ENCODE results near the gene COL23A1.

The COL23A1 gene

DNA sequence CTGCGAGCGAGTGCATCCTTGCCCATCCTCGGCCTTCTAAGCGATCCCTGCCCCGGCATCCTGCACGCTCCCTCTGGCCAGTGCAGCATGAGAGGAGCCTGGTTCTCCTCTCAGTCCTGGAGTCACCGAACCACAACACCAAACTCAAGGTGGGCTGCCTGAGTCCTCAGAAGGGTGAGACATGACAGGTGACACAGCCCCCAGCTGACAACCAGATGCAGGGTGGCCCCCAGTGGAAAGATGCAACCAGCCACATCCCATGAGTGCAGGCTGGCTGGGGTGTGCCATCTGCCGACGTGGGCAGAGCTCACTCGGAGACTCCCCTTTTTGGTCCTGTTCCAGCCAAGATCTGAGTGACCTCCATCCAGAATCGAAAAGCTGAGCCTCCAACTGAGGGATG is 58.4 kb downstream of the COL23A1 start:
- no peak for DNase-seq

DNA sequence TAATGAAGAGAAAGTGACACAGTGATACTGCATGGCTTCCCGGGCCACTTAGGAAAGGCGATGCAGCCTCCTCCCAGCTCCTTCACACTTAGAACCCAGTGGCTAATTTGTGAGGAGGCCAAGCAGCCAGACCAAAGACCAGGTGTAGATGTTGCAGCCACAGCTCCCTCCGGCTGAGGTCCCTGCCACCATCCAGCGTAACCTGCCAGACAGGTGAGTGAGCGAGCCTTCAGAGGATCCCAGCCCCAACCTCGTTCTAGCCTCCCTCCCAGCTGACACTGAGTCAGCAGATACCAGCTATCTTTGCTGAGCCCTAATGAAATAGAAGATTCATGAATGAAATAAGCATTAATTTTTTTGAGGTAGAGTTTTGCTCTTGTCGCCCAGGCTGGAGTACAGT is 59.7 kb downstream of the COL23A1 start:
- no peak for DNase-seq

DNA sequence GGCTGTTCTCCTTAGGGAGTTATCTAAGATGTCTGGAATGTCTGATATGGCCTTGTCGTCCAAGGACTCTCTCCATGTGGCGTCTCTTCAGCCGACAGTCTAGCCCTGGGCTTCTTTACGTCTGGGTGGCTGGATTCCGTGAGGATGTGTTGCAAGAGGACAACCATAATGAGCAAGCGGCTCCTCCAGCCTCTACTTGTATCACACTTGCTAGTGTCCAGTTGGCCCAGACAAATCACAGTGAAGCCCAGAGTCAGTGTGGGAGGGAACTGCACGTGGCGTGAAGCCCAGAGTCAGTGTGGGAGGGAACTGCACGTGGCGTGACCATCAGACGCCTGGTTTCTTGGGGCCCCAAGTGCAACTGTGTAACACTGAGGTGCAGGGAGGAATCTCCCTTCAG is 61.1 kb downstream of the COL23A1 start:
- DNase-seq, result no peak

DNA sequence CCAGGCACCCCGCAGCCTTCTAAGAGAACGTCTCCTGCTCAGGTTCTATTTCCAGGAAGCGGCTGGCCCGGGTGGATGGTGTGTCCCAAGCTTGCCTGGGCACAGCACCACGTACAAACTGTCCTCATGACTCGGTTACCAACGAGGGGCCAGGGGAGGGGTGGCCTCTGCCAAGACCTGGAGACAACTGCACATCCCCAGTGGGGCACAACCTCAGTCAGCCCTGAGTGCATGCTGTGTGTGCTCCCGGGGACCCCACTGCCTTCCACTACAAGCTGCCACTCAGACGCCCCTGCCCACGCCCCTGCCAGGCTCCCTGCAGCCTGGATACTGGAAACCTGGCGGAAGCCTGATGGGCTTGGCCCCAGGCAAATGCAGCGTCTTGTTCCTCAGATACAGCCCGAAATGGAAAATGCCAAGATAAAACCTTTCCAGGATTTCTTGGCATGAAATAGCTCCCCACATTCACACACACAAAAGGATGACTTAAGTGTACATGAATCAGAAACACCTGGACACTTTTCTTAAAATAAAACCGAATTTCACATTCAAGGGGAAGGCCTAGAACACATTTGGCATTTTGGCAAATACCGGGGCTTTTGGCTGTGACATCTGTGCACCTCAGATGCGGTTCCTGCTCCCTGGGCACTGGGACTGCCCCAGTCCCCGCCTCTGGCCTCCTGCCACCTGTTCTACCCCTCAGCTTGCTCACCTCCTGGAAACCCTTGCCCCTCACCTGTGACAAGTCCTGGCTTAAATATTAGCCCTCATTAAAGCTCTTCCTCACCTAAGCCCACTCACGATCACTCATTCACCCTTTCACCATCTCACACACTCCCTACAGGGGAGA is 62.5 kb downstream of the COL23A1 start:
- peak in 2 of 14 donors; percentile 5 to 94 for DNase-seq

DNA sequence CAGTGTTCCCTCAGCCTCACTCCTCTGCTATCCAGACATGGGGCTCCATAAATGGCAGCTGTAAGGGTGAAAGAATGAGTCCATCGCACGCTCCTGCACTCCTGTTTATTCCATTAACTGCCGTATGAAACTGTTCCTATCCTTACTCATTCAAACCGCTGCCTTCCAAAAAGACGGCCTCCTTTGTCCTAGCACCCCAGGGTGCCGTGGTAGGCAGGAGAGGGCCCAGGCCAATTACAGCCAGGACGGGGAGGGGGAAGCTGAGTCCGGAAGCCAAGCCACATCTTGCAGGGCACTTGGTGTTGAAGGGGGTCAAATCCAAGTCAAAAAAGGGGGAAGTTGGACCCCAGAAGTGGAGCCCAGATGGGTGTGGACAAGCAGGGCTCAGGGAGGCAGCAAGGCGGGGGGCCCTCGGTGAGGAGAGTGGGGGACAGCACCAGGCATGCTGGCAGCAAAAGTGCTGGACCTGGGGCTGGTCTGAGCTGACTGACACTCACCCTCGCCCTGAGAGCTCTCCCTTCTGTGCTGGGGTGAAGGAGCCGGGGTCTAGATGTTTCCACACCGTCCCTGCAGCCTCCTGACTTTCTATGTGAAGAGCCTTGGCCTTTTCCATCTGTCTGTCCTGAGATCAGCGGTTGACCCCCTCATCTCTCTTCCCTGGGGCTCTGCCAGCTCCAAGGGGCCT is 63.3 kb downstream of the COL23A1 start:
- DNase-seq, result no peak

DNA sequence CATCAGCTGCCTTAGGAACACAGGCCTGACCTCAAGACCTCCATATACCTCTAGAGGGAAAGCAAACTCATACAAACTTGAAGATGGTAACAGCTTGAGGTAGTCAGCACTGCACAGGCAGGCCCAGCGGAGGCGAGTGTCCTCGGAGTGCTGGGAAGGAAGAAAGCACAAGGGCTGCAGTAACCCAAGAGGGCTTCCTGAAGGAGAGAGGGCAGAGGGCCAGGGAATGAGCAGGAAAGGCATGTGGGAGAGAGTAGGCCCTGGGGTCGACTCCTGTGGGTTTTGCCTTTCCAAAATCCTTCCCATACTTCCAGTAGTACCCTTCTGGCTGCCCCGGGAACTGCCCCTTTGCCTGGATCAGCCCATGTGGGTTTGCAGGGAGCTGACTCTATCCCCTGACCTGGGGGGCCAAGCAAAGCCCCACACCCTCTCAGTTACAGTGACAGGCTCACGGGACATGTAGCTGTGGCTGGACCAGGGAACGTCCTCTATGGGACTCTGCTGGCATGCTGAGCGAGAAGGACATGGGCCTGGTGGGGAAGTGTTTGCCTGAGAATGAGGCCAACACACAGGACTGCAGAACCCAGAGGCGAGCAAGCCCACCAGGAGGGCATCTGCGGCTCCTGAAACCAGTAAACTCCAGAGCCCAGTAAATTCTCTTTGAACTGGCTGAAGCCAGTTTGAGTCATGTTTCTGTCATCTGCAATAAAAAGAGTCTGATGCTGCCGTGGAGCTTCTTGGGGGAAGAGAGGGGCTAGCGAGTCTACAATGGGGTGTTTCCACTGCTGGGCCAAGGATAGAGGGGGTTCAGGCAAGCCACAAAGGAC is 64.1 kb downstream of the COL23A1 start:
- DNase-seq, result no peak

DNA sequence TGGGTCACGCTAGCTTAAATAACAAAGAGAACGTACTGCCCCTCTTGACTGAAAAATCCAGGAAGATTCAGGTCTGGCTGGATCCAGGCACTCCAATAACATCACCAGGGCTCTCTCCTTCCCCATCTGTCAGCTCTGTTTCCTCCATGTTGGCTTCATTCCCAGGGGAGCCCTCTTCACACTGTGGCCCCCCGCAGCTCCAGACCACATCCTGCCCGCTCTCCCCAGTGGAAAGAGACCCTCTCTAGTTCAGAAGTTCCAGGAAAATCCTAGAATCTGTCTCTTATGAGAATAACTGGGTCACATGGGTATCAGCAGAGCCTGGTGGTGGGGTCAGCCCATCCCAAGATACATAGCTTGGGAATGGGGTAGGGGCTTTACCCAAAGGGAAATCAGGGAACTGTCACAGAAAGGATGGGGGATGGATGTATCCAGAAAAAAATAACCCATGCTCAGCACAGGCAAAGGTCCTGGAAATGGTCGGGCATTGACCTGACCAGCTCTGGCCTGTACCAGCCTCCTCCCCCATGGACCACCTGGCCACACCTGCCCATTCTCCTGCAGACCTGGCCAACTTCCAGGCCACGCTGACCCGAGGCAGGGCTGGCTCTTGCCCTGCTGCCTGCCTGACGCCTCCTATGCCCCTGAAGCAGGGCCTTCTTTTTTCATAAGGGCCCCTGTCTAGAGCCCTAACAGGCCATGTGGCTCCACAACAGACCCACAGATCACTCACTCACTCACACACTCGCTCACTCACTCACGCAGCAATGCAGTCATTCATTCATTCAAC is 65.9 kb downstream of the COL23A1 start:
- no peak for DNase-seq

DNA sequence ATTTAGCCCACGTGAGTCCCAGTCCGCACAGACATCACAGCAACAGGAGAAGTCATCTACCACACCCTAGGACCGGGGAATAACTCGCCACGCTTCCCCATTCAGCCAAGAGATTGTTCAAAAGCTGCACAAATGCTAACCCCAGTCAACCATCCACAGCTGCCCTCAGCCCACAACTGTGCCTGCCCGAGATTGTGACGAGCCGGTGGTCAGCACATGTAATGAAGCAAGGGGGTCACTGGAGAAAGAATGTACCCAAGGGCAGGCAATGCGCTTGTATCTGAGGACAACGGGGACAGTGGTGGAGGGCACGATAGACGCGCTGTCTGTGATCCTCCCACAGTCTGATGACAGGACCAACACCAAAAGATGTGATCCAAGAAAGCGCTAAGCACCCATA is 67.8 kb downstream of the COL23A1 start:
- no peak for DNase-seq

DNA sequence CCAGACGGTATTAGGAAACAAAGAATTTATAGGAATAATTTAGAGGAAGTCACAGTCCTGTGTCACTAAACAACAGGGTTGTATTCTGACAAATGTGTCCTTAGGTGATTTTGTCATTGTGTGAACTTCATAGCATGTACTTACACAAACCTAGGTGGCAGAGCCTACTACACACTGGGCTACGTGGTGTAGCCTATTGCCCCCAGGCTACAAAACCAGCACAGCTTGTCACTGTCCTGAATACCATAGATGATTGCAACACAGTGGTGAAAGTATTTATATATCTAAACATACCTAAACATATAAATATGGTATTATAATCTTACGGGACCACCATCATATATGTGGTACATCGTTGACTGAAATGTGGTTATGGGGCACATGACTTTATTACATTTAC is 69.3 kb downstream of the COL23A1 start:
- no peak for DNase-seq

DNA sequence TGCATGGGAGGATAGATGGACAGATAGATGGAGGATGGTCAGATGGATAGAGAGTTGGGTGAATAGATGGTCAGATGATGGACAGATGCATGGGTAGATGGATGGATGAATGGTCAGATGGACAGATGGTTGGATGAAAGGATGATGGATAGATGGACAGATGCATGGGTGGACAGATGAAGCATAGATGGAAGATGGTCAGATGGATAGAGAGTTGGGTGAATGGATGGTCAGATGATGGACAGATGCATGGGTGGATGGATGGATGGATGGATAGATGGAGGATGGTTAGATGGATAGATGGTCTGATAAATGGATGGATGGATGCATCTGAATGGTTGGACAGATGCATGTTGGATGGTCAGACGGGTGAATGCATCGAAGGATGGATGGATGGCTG is 70.4 kb downstream of the COL23A1 start:
- no peak for DNase-seq

DNA sequence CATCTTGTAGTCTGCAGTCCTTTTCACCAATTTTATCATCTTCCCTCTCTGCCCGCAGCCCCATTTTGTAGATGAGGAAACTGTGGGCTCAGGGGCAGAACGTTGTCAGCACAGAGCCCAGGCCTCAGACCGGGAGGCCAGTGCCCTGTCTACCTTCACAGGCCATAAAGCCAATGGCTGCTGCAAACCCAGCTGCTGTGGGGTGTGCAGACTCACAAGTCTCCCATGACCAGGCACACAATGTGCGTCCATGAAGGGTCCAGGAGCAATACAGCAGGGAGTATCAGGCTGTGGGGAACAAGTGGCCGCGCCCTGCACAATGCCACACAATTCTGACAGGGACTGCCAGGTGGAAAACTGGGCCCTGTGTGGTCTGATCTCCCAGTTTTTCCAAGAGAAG is 71.0 kb downstream of the COL23A1 start:
- DNase-seq, result no peak

DNA sequence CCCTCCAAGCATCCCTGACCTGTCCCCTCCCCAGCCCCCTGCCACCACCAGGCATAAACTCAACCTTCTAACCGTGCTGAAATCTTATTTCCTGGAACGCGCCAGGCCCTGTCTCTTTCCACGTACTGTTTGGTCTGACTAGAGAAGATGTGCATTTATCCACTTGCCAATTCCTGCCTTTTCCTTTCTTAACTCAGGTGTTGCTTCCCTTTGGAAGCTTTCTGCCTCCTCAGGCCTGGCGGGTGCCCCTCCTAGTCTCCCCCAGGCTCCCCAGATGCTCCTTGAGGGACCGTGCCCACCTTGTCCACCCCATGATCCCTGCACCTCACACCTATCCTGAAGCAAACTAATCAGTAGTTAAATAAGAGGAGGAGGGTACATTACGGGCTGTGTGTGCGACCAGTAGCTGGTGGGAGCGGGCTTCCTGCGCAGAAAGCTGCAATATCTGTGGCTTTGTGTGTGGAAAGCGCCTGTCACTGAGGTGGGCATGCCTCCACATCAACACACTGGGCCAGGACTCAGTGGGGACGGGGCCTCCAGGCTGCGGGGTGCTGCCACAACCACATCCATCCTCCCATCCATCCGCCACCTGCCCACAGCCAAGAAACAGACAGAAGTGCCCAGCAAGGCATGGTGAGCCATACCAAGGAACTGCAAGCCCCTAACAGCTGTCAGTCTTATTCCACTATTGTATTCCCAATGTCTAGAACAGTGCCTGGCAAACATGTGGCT is 73.5 kb downstream of the COL23A1 start:
- DNase-seq, result no peak

DNA sequence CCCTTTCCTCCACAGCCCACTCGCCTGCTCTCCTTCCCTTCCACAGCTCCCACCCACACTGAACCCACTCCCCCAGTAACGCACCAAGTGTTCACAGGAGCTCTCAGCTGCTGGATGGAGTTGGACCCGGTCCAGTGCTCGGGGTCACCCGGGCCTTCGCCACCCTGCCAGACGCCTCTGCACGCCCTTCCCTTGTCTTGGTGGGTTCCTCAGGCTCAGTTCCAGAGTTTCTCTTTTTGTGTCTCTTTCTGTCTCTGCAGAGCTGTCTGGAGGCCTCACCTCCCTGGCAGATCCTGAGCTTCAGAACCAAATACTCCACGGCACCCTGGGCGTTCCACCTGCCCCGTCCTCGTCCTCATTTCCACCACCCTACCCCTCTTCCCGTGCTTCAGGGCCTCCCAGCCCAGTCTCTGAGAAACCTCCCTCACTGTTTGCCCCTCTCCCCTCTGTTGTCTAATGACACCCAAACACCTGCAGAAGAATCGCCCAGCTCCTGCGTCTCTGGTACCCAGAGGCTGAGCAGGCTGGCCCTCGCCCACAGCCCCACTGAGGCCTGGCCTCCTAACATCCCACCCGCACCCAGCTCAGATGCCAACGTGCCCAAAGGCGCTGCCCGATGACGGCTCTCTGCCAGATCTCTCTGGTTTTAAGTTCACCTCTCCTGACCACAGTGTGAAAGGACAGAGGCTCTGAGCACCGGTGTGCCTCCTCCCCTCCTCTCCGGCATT is 74.3 kb downstream of the COL23A1 start:
- DNase-seq, result no peak

DNA sequence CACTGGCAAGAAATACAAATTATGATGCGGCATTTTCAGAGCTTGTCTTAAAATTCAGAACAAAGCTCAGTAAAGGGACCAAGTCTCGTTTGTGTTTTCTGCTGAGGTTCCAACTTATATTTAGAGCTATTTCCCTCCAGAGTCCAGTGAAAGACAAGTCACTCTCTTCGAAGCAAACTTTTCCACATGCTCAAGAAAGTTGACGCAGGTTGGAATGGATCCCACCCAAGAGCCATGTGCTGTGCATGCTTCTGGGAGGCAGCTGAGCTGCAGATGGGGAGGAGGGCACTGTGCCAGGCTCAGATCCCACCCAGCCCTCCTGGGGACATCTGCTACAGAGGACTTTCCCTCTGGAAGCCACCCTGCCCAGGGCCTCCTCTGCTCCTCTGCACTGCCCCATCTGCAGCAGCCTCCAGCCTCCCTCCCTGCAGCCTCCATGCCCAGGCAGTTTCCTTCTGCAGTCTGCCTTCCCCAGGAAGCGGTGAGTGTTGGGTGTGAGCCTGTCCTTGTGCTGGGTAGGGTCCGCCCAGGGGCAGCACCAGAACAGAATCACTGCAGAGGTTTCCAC is 75.3 kb downstream of the COL23A1 start:
- no peak for DNase-seq

DNA sequence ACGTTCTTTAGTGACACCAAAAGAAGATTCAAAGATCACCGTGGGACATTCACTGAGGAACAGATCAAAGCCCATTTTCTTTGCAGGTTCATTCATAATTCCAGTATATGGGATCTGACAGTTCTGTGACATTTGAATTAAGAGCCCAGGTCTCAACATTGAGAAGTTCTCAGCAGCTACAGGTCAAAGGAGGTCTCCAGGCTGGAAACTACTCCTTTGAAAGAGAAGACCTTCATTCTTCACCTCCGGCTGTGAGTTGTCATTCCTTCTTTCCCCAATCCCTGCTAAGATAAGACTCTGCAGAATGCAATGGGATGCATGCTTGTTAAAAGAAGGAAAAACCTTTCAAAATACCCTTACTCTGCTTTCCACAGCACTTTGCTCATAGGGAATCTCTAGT is 79.0 kb downstream of the COL23A1 start:
- DNase-seq, result no peak

DNA sequence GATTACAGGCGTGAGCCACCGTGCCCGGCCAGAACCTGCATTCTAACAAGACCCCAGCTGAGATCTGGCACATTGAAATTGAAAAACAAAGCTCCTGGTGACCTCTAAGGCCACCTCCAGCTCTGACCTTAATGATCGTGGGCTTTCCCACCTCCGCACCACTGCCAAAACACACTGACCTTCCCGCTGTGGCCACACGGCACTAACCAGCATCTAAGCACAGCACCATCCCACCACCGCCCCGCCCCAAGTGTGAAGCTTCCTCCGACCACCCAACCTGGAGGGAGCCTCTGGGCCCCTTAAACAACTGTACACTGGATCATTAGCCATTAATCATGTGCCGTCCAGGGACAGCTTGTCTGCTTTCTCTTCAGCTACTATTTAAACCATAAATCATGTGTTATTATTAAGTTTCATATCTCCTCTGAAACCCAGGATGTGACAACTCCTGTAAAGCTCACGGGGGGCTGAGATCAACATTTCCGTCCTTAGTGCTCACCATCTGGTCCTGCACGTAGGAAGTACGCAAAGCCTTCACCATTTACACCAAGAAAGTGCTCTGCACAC is 80.6 kb downstream of the COL23A1 start:
- no peak for DNase-seq

DNA sequence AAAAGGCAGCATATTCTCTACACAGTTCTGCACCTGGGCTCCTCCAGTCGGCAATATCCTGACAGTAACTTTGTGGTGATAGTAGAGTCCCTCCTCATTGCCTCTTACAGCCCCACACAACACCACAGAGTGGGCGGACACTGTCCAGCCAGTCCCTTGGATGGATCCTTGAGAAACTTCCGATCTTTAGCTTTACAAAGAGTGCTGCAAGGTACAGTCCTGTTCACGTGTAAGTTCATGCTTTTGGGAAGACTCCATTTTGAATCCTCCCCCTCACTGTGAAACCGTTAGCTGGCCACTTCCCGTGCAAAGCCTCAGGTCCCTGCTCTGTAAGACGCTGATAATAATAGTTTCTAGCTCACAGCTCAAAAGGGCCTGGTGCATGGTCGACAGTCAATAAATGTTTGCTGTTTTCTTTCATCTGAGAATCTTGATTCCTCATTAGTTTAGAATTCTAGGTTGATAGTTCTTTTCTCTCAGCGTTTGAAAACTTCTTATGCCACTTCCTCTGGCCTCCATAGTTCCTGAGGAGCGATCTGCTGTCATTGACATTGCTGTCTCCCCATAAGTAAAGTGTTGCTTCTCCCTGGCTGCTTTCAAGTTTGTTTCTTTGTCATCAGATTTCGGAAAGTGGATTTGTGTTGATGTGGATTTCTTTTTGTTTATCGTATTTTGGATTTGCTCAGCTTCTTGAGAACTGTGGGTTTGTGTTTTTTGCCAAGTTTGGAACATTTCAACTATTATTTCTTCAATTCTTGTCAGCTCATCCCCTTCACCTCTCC is 82.9 kb downstream of the COL23A1 start:
- DNase-seq, result no peak

DNA sequence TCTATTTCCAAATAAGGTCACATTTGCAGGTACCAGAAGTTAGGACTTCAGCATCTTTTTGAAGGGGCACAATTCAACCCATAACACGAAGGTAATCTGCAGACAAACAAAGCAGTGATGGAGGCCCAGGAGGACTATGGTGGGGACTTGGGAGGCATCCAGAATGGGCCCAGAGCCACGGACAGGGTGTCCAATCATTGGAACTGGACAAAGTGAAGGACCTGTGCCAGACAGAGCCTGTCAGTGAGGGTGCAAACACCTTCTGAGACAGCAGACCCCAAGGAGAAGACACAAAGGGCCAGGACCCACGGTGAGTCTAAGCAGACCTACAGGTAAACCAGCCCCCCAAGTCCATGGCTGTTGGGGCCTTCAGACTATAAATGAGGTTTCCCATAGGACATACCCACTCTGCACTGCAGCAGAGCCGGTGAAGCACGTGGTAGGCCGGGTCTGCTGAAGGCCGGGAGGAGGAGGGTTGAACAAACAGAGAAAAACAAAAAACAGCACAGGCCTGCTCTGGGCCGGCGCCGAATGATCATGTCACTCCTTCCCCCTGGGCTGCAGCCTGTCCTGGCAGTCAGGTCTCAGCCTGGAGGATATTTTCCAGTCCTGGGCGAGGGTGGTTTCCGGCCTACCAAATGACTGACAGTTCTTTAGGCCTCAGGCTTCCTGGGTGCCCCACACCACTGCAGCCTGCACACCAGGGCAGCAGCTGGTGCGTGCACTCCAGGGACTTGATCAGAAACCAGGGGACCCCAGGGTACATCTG is 84.4 kb downstream of the COL23A1 start:
- DNase-seq, result no peak
